22Rv1 (cell line): ENCODE measurements around the gene SOST.

Source experiments
- CTCF ChIP-seq: fragments of 450-650 bp; IDR thresholded peaks from 2 replicates; pipeline ENCODE4 v1.5.1; 2017; ENCODE audit warnings: mild to moderate bottlenecking
- ZFX ChIP-seq: fragments of 450-650 bp; IDR thresholded peaks from 2 replicates; pipeline ENCODE4 v1.6.1; 2017; ENCODE audit warnings: antibody characterized with exemption, borderline replicate concordance

DNA sequence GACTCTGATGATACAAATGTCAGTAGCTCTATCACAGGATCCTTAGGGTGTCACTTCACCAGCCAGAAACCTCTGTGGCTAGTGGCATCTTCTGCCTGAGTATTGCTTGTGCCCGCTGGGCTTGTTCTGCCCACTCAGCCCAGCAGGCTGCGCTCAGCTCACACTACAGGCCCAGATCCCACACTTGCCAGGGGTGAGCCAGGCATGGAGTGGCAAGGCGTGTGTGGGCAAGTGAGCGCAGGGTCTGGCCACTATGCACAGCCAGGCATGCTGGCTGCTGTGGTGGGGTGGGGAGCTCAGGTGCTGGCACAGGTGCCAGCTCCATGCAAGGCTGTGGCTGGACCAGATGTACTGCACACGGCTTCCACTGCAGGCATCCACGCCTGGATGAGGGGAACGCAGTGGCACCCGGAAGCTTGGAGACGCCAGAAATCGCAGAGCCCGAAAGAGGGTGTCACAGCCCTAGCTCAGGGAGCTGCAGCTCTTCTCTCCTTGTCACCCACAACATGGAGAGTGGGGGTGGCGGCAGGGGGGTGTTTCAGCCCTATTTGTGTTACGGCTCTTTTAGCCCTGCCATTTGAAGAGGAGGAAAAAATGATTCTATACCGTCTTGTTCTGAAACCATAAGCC is 31.8 kb upstream of the SOST start:
- TF ChIP-seq CTCF (0 out of 2 replicates have a peak, but pooled peaks have one; percentile 12), ZFX (no peak)
